Brain pericyte (primary cell): ENCODE measurements around the gene DNMBP.
A peak's percentile ranks its signal among the peaks of the same experiment; 100 is the strongest.
"Not testable (repeated sequence)": the region's sequence is repeated elsewhere in the genome, so short reads cannot be mapped to it uniquely, and the experiment has no call there.

Experiments
- DNase-seq: peaks from one replicate; pipeline ENCODE4 v3.0.0-alpha.2; 2012; ENCODE audit warnings: low read depth, low spot score

DNMBP gene

DNA sequence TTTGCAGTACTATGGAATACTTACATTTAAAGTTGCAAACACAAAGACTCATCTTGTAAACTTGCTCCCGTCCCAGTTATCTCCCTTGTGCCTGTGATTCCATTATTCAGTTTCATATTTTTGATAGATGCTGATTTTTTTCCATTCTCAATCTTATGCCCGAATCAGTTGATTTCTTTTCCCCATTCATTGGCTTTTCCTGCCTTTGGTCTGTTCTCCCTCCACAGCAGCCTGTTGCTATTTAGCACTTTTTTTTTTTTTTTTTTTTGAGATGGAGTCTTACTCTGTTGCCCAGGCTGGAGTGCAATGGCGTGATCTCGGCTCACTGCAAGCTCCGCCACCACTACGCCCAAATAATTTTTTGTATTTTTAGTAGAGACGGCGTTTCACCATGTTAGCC lies 149.3 kb downstream of the DNMBP start:
- no peak for DNase-seq

DNA sequence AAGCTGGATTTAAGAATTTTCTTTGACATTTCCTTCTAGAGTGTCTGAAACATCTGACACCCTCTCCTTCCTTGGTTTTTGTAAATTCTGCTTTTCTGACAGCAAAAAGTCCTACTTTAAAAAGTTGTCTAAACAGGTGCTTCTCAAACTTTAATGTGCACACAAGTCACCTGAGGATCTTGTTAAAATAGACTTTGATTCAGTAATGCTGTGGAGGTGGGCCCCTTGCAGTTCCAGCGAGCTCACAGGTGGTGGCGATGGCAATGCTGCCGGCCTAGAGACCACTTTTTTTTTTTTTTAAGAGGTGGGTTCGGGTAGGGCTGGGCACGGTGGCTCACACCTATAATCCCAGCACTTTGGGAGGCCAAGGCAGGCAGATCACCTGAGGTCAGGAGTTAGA lies 150.2 kb downstream of the DNMBP start:
- DNase-seq = no peak

DNA sequence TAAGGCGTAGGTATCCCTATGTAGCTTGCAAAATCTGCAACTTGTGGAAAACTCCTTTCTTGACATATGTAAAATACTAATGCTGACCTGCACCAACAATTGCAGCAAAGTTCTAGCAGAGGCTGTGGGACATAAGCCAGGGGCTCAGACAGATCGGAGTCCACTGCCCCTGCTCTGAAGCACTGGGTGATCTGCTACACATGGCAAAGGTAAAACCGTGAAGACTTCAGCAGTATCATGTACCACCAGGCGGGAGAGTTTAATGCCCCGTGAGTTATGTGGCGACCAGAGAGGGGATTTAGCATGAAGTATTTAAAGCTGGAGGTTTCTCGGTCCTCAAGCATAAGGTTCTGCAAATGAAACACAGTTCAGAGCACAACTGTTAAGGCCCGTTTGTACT lies 150.9 kb downstream of the DNMBP start:
- DNase-seq = no peak

DNA sequence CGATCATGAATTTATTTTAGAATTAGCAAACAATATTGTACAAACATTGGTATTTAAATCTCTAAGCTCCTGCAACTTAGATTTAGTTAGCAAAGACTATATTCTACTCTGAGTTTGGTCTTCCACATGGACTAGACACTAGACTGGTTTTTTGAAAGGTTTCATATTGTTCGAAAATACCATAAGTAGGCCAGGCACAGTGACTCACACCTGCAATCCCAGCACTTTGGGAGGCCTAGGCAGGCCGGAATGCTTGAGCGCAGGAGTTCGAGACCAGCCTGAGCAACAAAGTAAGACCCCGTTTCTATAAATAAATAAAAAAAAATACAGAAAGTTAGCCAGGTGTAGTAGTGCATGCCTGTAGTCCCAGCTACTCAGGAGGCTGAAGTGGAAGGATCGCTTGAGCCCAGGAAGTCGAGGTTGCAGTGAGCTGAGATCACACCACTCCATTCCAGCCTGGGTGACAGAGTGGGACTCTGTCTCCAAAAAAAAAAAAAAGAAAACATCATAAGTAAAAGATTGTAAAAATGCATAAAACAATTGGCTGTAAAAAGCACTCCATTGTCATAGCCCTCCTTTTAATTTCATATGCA lies 154.2 kb downstream of the DNMBP start:
- DNase-seq = no peak

DNA sequence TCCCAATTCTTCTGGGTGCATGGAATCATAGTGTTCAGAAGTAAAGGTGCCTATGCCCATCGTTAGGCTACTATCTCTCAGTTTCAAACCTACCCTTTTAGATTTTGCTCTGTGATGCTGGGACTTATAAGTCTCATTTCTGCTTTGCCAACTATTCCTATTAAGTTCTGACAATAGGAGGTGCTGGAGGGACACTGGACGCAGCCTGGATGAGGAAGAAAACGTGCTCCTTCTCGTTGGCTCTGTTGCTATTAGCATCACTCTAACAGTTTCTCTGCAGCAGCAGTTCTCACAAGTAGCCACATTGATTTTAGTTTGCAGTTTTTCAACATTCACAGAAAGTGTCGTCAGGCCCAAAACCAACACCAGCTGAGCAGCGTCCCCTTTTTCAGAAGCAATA lies 154.9 kb downstream of the DNMBP start:
- peak; percentile 44 for DNase-seq

DNA sequence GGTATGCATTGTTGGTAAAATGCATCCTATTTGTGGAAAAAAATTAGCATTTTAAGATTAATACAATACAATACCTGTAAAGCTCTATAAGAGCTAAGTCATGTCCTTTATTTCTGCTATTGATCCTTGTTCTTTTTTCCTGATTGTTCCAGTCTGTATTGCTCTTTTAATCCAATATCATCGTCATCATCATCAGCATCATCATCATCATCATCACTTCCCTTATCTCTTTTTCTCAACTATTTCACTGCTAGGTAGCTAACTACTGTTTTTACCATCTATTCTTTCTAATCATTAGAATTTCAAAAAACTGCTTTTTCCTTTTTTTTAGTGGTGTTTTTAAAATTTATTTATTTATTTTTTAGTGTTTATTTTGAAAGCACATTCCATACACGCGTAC lies 156.1 kb downstream of the DNMBP start:
- no peak for DNase-seq

DNA sequence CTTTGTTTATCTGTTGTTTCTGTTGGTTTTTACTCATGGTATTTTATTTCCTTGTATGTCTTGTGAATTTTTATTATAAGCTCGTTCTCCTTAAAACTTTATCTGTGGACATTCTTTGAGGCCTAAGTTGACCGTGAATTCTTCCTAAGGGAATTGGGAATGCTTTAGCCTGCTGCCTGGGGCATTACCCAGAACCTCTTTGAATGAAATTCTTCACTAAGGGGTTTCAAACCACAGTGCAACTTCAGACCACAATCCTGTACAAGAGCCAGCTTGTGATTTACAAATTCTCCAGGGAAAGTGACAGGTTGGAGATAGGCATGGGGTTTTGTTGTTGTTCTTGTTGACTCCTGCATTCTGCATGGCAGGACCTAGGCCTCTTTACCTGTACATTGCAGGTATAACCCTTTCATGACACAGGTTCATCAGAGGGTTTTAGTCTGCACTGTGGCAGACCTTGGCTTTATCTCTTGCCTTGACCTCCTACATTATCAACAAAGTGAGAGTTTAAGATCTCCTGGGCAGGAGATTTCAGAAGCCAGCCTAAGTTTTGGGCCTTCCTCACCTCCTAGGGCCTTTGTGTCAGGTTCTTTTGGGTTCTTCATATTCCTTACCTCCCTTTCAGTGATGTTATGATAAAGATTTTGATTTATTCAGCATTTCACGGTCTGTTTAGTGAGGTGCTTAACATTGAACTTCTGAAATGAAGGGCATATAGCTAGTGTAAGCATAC lies 157.1 kb downstream of the DNMBP start:
- DNase-seq = no peak

DNA sequence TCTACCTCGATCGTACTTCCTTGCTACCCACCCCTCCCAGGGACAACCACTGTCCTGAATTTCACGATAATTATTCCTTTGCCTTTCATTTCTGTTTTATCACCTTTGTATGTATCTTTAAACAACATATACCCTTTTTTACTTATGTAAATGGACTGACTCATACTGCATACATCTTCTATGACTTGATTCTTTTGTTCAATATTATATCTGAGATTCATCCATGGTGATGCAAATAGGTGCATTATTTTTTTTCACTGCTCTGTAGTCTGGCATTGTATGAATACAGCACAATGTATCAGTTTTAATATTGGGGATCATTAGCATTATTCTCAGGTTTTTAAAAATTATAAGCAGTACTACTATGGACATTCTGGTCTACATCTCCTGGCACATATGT lies 157.9 kb downstream of the DNMBP start:
- no peak for DNase-seq

DNA sequence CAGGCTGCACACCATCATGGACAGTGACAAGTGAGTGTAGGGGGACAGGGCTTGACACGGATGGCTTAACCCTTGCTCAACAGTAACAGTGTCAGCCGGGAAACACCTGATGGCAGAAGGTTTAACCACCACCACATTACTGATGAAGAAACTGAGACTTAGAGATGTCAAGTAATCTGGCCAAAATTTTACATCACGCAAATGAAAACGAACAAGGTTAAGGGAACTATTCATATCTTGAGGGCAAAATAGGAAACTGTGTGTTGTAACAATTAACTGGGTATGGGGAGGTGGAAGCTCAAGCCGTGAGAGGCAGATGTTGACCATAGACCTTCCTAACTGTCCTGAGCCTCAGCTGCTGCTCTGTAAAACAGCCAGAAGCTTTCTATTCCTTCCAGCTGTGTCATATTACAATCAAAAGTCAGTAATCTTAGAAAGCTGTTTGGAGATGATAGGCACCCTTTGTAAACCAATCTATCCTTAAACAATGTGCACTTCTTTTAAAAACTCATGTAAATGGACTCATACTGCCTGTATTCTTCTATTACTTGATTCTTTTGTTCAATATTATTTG lies 158.9 kb downstream of the DNMBP start:
- DNase-seq = no peak

DNA sequence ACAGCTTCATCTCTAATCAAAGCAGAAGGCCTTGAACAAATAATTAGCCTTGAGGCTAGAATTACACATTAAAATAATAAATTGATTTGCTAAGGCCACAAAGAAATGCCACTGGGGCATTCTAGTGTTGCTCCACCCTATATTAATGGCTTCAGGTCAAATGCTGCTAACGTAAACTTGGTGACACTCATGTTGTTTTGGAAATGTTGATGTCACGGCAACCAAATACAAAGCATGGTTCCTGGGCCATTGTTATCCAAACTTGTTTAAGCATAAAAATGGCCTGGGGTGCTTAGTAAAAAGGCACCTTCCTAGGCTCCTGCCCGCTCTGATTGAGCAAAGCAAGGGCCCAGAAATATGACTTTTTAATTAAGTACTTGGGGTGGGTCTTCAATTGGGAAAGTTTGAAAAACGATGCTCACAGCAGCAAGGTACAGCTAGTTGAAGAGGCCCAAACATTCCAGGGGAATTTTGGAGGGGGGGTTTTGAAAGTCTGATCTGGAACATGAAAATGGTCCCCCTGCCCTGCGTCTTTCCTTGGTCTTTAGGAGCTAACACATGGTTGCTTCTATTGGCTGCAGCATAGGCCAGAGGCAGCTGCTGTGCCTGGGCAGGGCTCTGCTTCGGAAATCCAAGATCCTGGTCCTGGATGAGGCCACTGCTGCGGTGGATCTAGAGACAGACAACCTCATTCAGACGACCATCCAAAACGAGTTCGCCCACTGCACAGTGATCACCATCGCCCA lies 159.6 kb downstream of the DNMBP start:
- DNase-seq = no peak

DNA sequence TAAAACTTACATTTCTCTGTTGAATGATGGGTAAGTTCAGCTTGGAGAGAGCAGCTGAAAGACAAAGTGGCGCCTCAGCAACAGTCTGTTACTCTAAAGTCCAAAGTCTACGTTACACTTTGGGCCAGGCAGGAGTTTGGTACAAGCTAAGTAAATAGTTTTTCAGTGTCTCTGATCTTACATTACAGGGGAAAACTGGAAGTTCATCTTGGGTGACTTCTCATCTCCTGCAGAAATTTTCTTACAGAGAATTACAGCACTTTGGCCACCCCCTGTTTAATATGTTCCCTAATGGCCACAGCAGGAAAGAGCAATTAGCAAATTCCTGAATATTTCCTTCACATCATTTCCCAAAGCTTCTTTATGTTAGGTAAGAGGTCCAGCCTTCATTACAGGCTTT lies 160.2 kb downstream of the DNMBP start:
- no peak for DNase-seq

DNA sequence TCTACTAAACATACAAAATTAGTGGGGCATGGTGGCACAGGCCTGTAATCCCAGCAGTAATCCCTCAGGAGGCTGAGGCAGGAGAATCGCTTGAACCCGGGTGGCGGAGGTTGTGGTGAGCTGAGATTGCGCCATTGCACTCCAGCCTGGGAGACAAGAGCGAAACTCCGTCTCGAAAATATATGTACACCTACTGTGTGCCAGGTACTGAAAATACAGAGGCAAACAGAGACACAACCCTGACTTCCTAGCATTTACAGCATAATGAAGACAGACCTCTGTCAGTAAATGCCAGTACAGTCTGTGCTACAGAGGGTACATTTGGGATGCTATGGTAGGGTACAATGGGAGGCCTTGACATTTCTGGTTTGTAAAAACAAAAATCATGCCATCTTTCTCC lies 160.7 kb downstream of the DNMBP start:
- DNase-seq = no peak

DNA sequence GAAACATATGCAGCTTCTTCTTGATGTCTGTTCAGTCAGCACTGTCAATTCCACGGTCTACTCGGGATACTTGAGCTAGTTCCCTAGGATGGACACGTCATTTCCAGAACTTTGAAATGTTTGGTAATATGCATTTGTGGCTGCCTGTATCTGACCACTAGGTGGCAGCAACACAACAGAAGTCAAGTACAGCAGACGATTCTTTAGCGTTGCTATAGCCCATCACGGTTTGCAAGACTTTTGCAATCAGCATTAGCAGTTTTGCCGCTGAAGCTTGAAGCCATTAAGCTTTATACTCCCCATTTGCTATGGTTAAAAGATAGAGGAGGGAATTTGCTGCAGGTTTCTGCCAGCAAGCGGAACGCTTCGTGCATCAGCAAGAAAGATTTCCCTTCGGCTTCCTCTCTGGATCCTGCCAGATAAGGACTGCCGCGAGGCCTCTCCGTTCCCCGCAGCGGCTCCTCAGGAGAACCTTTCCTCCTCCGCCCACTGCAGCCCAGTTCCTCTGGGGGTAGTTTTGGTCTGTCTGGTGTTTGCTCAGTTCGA lies 163.8 kb downstream of the DNMBP start:
- DNase-seq = peak; percentile 78

DNA sequence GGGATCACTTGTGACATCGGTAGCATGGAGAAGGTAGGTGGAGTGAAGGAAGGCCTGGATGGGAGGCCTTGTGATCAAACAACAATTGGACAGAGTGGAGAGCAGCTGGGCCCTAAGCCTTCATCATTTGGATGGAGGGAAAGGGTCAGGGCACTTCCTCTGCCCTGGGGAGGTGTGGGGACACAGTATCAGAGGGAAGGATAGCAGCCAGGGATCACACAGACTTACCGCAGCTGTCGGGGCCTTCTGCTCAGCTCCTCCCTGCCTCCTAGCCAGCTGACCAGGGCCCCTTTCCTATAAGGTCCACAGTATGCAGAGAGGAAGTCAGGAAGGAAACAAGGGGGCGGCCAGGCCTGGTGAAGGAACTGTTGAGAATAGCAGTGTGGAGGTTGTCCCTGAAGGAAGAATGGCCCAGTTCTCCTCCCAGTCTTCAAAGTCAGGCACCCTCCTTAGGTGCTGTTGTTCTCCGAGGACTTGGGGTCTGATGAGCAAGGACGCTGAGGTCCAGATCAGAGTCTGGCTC lies 165.3 kb downstream of the DNMBP start:
- DNase-seq = no peak

DNA sequence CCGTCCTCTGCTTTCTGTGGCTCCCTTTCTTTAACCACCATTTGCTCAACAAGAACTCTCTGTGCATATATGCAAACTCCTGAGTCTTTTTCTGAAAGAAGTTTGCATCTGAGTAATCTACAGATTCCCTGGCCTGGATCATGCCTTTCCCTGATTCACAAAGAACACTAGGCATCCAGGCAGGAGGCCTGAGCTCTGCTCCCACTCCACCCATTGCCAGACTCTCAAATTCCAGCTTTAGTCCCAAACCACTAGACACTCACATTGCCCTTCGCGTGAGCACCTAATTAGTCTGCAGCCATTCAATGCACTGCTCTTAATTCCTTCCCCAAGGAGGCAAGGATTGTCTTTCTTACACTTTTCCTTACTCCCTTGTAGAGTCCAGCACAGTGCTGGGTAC lies 166.4 kb downstream of the DNMBP start:
- no peak for DNase-seq

DNA sequence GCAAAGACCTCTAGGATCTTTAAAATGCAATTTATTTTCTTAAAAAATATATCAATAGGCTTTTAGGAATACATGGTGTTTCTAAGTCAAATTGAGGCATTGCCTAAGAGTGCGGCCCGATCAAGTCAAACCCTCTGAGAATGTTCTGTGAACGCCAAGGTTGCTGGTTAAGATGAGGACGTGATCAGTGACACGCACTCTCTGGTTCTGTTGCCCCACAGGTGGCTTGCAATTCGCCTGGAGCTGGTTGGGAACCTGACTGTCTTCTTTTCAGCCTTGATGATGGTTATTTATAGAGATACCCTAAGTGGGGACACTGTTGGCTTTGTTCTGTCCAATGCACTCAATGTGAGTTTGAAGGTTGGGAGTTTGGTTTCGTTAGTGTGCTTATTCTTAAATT lies 168.0 kb downstream of the DNMBP start:
- no peak for DNase-seq

DNA sequence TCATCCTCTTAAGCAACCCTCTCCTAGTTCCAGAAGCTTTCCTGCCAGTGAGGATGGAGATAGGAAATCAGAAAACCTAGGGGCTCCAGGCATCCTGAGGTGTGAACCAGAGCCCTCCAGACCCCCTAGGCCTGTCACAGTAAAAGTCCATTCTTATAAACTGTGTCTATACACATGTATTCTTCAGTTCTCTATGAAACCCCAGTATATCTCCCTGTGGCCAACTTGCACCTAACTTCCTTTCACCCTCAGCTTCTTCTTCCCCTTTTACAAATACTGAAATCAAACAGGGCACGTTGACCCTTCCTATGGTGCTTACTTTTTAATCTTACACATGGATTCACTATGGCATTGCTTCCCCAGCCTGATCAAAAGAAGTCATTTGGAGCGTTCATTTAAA lies 168.9 kb downstream of the DNMBP start:
- not testable (repeated sequence) for DNase-seq

DNA sequence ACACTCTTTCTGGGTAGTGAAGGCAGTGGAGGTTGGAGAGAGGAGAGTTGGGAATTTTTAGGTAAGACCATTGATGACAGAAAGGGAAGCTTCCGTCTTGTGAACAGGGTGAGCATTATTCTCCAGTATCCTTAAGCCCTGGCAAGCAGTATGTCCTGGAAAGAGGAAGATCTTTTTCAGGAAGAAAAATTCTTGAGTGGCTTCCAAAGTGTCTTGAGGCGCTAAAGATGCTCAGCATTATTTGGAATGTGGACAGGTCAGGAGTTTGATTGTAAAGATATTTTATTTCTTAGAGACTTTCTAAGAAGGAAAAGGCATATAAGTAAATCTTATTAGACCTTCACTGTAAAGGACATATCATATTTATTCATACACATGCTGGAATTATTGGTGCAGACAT lies 173.0 kb downstream of the DNMBP start:
- no peak for DNase-seq

DNA sequence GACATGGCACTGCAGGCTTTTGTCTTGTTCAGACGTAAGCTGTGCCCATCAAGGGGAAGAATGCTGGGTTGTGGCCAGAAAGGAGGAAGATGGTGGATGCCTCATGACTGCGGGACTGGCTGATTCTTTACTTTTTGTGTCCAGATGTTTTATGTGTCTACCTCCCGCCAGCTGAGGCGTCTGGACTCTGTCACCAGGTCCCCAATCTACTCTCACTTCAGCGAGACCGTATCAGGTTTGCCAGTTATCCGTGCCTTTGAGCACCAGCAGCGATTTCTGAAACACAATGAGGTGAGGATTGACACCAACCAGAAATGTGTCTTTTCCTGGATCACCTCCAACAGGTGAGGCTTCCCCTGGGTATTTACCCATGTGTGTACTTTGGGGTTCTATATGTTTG lies 173.8 kb downstream of the DNMBP start:
- no peak for DNase-seq

DNA sequence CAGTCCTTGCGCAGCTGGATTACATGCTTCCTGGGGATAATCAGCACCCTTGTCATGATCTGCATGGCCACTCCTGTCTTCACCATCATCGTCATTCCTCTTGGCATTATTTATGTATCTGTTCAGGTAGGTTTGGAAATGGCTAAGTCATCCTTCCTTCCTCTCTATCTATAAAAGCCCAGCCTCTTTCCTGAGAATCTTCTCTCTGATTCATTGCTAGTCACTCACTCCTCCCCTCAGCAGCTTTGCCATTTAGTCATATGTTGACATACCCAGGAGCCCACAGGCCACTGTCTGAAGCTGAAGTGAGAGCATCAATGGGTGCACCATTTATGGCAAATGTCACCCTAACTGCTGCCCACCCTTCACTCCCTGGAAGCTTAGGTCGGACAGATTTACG lies 175.3 kb downstream of the DNMBP start:
- no peak for DNase-seq

DNA sequence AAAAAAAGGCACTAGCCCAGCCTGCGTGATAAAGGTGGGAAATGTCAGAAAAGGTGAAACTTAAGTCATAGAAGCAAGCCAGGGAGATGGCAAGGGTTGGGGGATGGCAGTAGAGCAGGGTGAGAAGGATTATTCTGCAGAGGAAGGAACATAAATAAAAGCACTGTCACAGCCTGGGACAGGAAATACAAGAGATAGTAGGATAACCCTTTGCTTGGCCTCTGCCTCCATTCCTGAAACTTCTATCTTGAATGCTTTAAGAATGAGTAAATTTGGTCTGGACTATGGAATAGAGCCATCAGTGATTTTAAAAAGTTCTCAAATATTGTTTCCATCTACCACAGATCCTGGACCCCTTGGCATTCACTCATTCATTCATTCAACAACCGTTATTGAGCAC lies 177.3 kb downstream of the DNMBP start:
- DNase-seq = no peak

DNA sequence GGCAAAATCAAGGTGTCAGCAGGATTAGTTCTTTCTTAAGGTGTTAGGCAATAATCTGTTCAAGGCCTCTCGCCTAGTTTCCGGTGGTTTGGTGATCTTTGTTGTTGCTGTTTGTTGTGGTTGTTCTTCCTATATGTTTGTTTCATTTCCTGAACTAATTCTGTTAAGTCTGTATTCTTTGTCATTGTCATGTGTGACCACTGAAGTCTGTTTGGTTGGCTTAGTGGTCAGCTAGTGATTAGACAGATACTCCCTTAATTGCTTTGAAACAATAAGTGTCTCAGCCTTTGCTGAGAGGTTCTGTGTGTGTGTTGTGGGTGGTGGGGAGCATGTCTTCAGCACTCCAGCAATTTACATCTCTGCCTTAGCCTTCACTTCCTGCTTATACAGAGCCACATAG lies 181.3 kb downstream of the DNMBP start:
- no peak for DNase-seq
